GM19240 (cell line): ENCODE results near the gene S1PR4.
A peak's percentile ranks its signal among the peaks of the same experiment; 100 is the strongest.

Experiments used
- DNase-seq: peaks from one replicate; pipeline ENCODE4 v3.0.0; 2011; ENCODE audit warnings: low spot score; ENCODE audit not compliant: insufficient read length

S1PR4 gene

GRCh38 chr19:3178377-3178972 is at the start of gene S1PR4:
TSS of gene S1PR4 (plus strand) at chr19:3178769. CDS start at chr19:3178793, 24 bp downstream.
- no peak for DNase-seq

GRCh38 chr19:3129112-3129511 is 49.5 kb upstream of the S1PR4 start:
- no peak for DNase-seq

GRCh38 chr19:3131168-3131567 is 47.4 kb upstream of the S1PR4 start:
- no peak for DNase-seq

- DNase-seq = peak; percentile 63
Observed at GRCh38 chr19:3132971-3133792, 45.4 kb upstream of the S1PR4 start.

- no peak for DNase-seq
Observed at GRCh38 chr19:3133793-3134116, 44.8 kb upstream of the S1PR4 start.

GRCh38 chr19:3135961-3136683 is 42.4 kb upstream of the S1PR4 start, which contains the start of gene GNA15:
TSS of gene GNA15 (plus strand) at chr19:3136033. CDS start at chr19:3136451, 418 bp downstream.
- DNase-seq = no peak

- no peak for DNase-seq
Observed at GRCh38 chr19:3136684-3137055, 41.9 kb upstream of the S1PR4 start.

- no peak for DNase-seq
Observed at GRCh38 chr19:3137119-3137518, 41.5 kb upstream of the S1PR4 start.

- DNase-seq = no peak
Observed at GRCh38 chr19:3138268-3138667, 40.3 kb upstream of the S1PR4 start.

GRCh38 chr19:3140667-3141038 is 37.9 kb upstream of the S1PR4 start:
- DNase-seq = no peak

GRCh38 chr19:3142292-3142670 is 36.3 kb upstream of the S1PR4 start:
- no peak for DNase-seq

GRCh38 chr19:3142781-3143337 is 35.7 kb upstream of the S1PR4 start:
- no peak for DNase-seq

GRCh38 chr19:3145909-3146676 is 32.5 kb upstream of the S1PR4 start:
- no peak for DNase-seq

GRCh38 chr19:3146677-3147100 is 31.9 kb upstream of the S1PR4 start:
- no peak for DNase-seq

- no peak for DNase-seq
Observed at GRCh38 chr19:3148503-3148902, 30.1 kb upstream of the S1PR4 start.

GRCh38 chr19:3149089-3149488 is 29.5 kb upstream of the S1PR4 start:
- DNase-seq = no peak

GRCh38 chr19:3149526-3150505 is 28.8 kb upstream of the S1PR4 start:
- DNase-seq = no peak

- DNase-seq = no peak
Observed at GRCh38 chr19:3150739-3151329, 27.7 kb upstream of the S1PR4 start.

- DNase-seq = no peak
Observed at GRCh38 chr19:3151563-3152418, 26.8 kb upstream of the S1PR4 start.
